Natural killer cell (primary cell): Measurements from ENCODE around the gene TMPRSS11B. TPM values are rescaled to one million over a fixed set of nuclear protein-coding genes. Genes with fewer than 3 reads are reported as not detected.

Experiments used
- ATAC-seq, 3 donors: fragments of 150-1000 bp in 2 of 3; fragments of 200-7000 bp in 1 of 3; cut with Tn5 transposase; 1 replicate in 1 of 3; 2 replicates in 2 of 3; pipeline ENCODE4 v1.10.0; 2021; ENCODE audit warnings: mild to moderate bottlenecking in 2 of 3, moderate library complexity in 2 of 3
- DNase-seq, 2 donors: peaks; one replicate each; pipeline versions ENCODE4 v3.0.0 to v3.0.0-alpha.2; 2013 to 2021; ENCODE audit warnings: mixed read lengths in 1 of 2
- H3K27ac ChIP-seq: one replicate; pipeline ENCODE4 v1.5.1; 2013; ENCODE audit warnings: mild to moderate bottlenecking, low read length
- H3K27me3 ChIP-seq: one replicate; pipeline ENCODE4 v1.6.1; 2013; ENCODE audit warnings: low read length; ENCODE audit not compliant: control insufficient read depth, insufficient read depth
- H3K36me3 ChIP-seq: one replicate; pipeline ENCODE4 v1.6.1; 2013; ENCODE audit warnings: low read length; ENCODE audit not compliant: control insufficient read depth, insufficient read depth
- H3K4me1 ChIP-seq: one replicate; pipeline ENCODE4 v1.6.1; 2013; ENCODE audit warnings: low read length; ENCODE audit not compliant: control insufficient read depth, insufficient read depth
- H3K4me3 ChIP-seq: one replicate; pipeline ENCODE4 v1.5.1; 2013; ENCODE audit warnings: low read length
- H3K9me3 ChIP-seq: one replicate; pipeline ENCODE4 v1.6.1; 2013; ENCODE audit warnings: low read length; ENCODE audit not compliant: control insufficient read depth, insufficient read depth
- H3K27ac Mint-ChIP-seq, 2 donors: one replicate each; pipeline ENCODE4 v1.8.0; 2022; ENCODE audit warnings: mild to moderate bottlenecking in 2 of 2, mixed read lengths in 2 of 2, moderate library complexity in 1 of 2
- H3K27me3 Mint-ChIP-seq, 2 donors: one replicate each; pipeline ENCODE4 v1.8.0; 2022; ENCODE audit warnings: low read depth in 2 of 2, mixed read lengths in 2 of 2
- H3K36me3 Mint-ChIP-seq: one replicate; pipeline ENCODE4 v1.8.0; 2022; ENCODE audit warnings: mixed read lengths
- H3K4me1 Mint-ChIP-seq, 2 donors: one replicate each; pipeline ENCODE4 v1.8.0; 2022; ENCODE audit warnings: mixed read lengths in 2 of 2
- H3K4me3 Mint-ChIP-seq: one replicate; pipeline ENCODE4 v1.8.0; 2022; ENCODE audit warnings: mild to moderate bottlenecking, moderate library complexity, mixed read lengths
- H3K9me3 Mint-ChIP-seq, 2 donors: one replicate each; pipeline ENCODE4 v1.8.0; 2022; ENCODE audit warnings: mixed read lengths in 2 of 2
- CTCF ChIP-seq: fragments of 200-600 bp; IDR thresholded peaks from one replicate; pipeline ENCODE4 v1.8.0; 2022; ENCODE audit warnings: antibody characterized with exemption
- WGBS: methylation state at CpG from one replicate; pipeline ENCODE4 v1.1.7; 2013; ENCODE audit warnings: missing lambda C conversion rate; ENCODE audit not compliant: insufficient coverage; 5-methylcytosine and 5-hydroxymethylcytosine counted together
- intact Hi-C: fragments of 100-400 bp; cut with micrococcal nuclease; formaldehyde crosslinking; loops from one replicate; pipeline ENCODE4 v1.14.2; 2022
- total RNA-seq, 4 donors: library from RNA; stranded (reverse); fragments of 120-200 nt in 1 of 4; gene quantifications; one replicate each; pipeline versions ENCODE4 v1.2.3 to v1.2.4, GENCODE V29; 2013 to 2022

The TMPRSS11B gene
- total RNA-seq, 3 donors from 2014 or later (not counting 1 experiment from before 2014, with no cell fraction given): not detected

DNA sequence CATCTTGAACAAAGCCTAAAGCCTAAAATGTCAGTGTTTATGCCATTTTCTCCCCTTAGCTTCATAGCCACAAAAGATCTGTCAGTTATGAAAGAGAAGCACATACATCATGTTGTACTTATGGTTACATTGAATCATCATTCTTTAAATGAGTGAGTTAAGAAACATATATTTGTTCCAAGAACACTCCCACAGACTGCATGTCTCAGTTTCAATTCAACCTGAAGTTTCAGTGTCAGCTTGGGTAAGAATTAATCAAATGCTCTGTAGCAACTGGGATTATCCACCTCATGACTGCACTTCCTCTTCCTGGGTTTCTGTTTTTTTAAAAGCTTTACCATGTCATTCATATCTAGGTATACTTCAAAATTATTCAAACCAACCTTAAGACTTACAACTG lies 3.9 kb upstream of the TMPRSS11B start:
- H3K27me3 ChIP-seq: no peaks in the 10 kb centered on the region
- no peaks in the 10 kb centered on the region for H3K9me3 Mint-ChIP-seq
- intact Hi-C loops: no loop called here
- no peaks in the 10 kb centered on the region for H3K9me3 ChIP-seq
- H3K4me1 Mint-ChIP-seq: no peaks in the 10 kb centered on the region
- no peaks in the 10 kb centered on the region for H3K4me1 ChIP-seq
- peaks cover 11 to 22% of the 10 kb centered on the region in 2 donors for H3K27me3 Mint-ChIP-seq
- DNase-seq (no peak), ATAC-seq (no peak)
- H3K36me3 ChIP-seq: no peaks in the 10 kb centered on the region
- no peak overlapping the region for H3K4me3 Mint-ChIP-seq
- TF ChIP-seq CTCF: no peak
- H3K4me3 ChIP-seq: no peak overlapping the region
- H3K27ac Mint-ChIP-seq: no peak overlapping the region
- H3K27ac ChIP-seq: no peak overlapping the region
- H3K36me3 Mint-ChIP-seq: no peaks in the 10 kb centered on the region

- ATAC-seq: no peak
- Histone ChIP-seq H3K36me3 (no peaks in the 10 kb centered on the region), H3K4me1 (no peaks in the 10 kb centered on the region), H3K27me3 (no peaks in the 10 kb centered on the region), H3K9me3 (no peaks in the 10 kb centered on the region), H3K27ac (no peak overlapping the region), H3K4me3 (no peak overlapping the region)
- H3K27me3 Mint-ChIP-seq: peaks cover 16 to 39% of the 10 kb centered on the region in 2 donors
- TF ChIP-seq CTCF: no peak
- no peaks in the 10 kb centered on the region for H3K36me3 Mint-ChIP-seq
- H3K4me3 Mint-ChIP-seq: no peak overlapping the region
- intact Hi-C loops: no loop called here
- no peak for DNase-seq
- H3K9me3 Mint-ChIP-seq: no peaks in the 10 kb centered on the region
- H3K4me1 Mint-ChIP-seq: no peaks in the 10 kb centered on the region
- H3K27ac Mint-ChIP-seq: no peak overlapping the region
These were observed 4.9 kb downstream of the TMPRSS11B start for GRCh38 chr4:68240620-68241019.

DNA sequence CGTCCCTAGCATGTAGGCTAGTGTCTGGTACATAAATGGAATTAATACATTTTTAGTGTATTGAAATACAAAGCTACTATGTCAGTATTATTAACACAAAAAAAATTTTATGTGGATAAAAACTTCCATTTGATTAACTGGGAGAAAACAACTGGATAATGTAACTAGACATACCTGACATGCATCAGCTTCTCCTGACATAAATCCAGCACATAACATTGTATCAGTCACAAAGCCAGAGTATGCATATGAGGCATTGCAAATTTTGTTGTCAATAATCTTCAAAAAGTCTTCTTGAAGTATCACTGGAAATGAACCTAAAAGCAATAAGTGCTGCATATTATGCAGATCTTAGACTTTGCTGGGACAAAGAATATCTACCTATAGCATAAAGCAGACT lies 16.9 kb downstream of the TMPRSS11B start:
- Mint-ChIP-seq H3K4me3 (no peak overlapping the region), H3K4me1 (no peaks in the 10 kb centered on the region), H3K9me3 (no peaks in the 10 kb centered on the region), H3K27me3 (peaks cover 4 to 7% of the 10 kb centered on the region in 2 donors), H3K36me3 (no peaks in the 10 kb centered on the region), H3K27ac (no peak overlapping the region)
- intact Hi-C loops: no loop called here
- ATAC-seq (no peak), DNase-seq (no peak)
- H3K4me3 ChIP-seq: no peak overlapping the region
- no CpG with 5 or more reads among the region's 1 CpG for WGBS
- H3K4me1 ChIP-seq: no peaks in the 10 kb centered on the region
- H3K27me3 ChIP-seq: peaks cover 2% of the 10 kb centered on the region
- H3K36me3 ChIP-seq: no peaks in the 10 kb centered on the region
- H3K9me3 ChIP-seq: no peaks in the 10 kb centered on the region
- no peak overlapping the region for H3K27ac ChIP-seq
- TF ChIP-seq CTCF: no peak

- TF ChIP-seq CTCF: no peak
- no CpG with 5 or more reads among the region's 1 CpG for WGBS
- DNase-seq (no peak), ATAC-seq (peak in 2 of 3 donors; percentile 20 to 44)
- H3K4me1 Mint-ChIP-seq: no peaks in the 10 kb centered on the region
- H3K27ac Mint-ChIP-seq: no peak overlapping the region
- Histone ChIP-seq H3K4me3 (no peak overlapping the region), H3K27me3 (peaks cover 12% of the 10 kb centered on the region), H3K4me1 (no peaks in the 10 kb centered on the region), H3K27ac (no peak overlapping the region), H3K36me3 (no peaks in the 10 kb centered on the region), H3K9me3 (no peaks in the 10 kb centered on the region)
- peaks cover 19 to 21% of the 10 kb centered on the region in 2 donors for H3K27me3 Mint-ChIP-seq
- intact Hi-C loops: no loop called here
- H3K9me3 Mint-ChIP-seq: no peaks in the 10 kb centered on the region
- no peaks in the 10 kb centered on the region for H3K36me3 Mint-ChIP-seq
- no peak overlapping the region for H3K4me3 Mint-ChIP-seq
These were observed 27.4 kb downstream of the TMPRSS11B start for GRCh38 chr4:68218044-68218443.
